ENCODE data around the gene PACRG. TPM values are rescaled to one million over a fixed set of nuclear protein-coding genes. Genes with fewer than 3 reads are reported as not detected.

Gene PACRG
- total RNA-seq, 4 donors from 2014 or later: 0.29 to 1.6 (median 0.61) TPM

DNA sequence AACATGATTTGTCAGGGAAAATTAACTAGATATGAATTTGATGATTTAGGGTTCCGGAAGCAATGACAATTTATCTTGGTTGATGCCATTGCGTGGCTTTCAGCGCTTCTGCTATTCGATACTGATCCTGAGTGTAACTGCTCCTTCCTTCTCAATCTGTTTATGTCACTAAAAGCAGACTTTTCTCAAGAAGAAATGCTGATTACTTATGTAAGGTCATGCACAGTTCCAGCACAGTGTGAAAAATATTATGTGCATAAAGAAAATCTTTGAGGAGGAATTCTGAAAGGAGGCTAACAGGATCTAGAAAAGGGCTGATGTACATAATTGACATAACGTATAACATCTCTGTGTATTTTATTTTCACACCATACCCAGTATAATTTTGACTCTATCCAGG lies 336.6 kb downstream of the PACRG start:
- no peaks in the 10 kb centered on the region for H3K27me3 ChIP-seq
- no peaks in the 10 kb centered on the region for H3K36me3 ChIP-seq
- H3K27ac ChIP-seq: no peak overlapping the region
- no peak for DNase-seq
- TF ChIP-seq, protein P1, sequence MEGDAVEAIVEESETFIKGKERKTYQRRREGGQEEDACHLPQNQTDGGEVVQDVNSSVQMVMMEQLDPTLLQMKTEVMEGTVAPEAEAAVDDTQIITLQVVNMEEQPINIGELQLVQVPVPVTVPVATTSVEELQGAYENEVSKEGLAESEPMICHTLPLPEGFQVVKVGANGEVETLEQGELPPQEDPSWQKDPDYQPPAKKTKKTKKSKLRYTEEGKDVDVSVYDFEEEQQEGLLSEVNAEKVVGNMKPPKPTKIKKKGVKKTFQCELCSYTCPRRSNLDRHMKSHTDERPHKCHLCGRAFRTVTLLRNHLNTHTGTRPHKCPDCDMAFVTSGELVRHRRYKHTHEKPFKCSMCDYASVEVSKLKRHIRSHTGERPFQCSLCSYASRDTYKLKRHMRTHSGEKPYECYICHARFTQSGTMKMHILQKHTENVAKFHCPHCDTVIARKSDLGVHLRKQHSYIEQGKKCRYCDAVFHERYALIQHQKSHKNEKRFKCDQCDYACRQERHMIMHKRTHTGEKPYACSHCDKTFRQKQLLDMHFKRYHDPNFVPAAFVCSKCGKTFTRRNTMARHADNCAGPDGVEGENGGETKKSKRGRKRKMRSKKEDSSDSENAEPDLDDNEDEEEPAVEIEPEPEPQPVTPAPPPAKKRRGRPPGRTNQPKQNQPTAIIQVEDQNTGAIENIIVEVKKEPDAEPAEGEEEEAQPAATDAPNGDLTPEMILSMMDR (IDR thresholded peaks at IDR 0.05 in 4 of 5, conservative IDR thresholded peaks at IDR 0.05 in 1 of 5): no peak
- no peak for TF ChIP-seq POLR2A (IDR thresholded peaks at IDR 0.05)
- in situ Hi-C loops (cut with MboI; ENCODE audit: low sequenced_read_pairs in 4 of 4): no loop called here
- intact Hi-C loops (cut with DNase I; ENCODE audit: low total_unique reads): no loop called here
- H3K4me1 ChIP-seq: no peaks in the 10 kb centered on the region
- H3K9me3 ChIP-seq: no peaks in the 10 kb centered on the region
- no peak overlapping the region for H3K4me3 ChIP-seq
- no peak for ATAC-seq

DNA sequence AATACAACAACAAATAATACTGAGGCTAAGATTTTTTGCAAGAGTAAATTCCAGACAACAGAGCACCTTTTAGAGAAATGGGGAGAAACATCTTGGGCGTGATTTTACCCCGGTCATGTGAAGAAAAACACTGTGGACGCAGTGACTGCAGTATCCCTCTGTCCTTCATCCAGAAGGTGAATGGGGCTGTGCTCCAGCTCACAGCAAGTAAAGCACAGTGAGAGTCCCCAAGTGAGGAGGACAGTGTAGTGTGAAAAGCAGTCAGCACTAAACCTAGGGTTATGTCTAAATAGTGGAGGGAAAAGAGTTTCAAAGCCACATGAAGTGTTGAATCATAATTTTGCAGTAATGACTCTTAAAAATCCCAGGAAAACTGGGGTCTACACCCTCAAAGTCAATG lies 338.4 kb downstream of the PACRG start:
- DNase-seq (no peak), ATAC-seq (no peak)
- H3K4me1 ChIP-seq: no peaks in the 10 kb centered on the region
- TF ChIP-seq POLR2A (IDR thresholded peaks at IDR 0.05): no peak
- TF ChIP-seq, protein P1 (IDR thresholded peaks at IDR 0.05 in 4 of 5, conservative IDR thresholded peaks at IDR 0.05 in 1 of 5): no peak
- no peak overlapping the region for H3K27ac ChIP-seq
- H3K9me3 ChIP-seq: no peaks in the 10 kb centered on the region
- in situ Hi-C loops (cut with MboI; ENCODE audit: low sequenced_read_pairs in 4 of 4) (no loop called here), intact Hi-C loops (cut with DNase I; ENCODE audit: low total_unique reads) (no loop called here)
- no peaks in the 10 kb centered on the region for H3K36me3 ChIP-seq
- no peak overlapping the region for H3K4me3 ChIP-seq
- no peaks in the 10 kb centered on the region for H3K27me3 ChIP-seq

GRCh38 chr6:163077134-163077533 lies 349.4 kb downstream of the PACRG start:
- no peaks in the 10 kb centered on the region for H3K4me1 ChIP-seq
- DNase-seq: no peak
- in situ Hi-C loops (cut with MboI; ENCODE audit: low sequenced_read_pairs in 4 of 4) (no loop called here), intact Hi-C loops (cut with DNase I; ENCODE audit: low total_unique reads) (no loop called here)
- H3K4me3 ChIP-seq: no peak overlapping the region
- TF ChIP-seq, protein P1 (IDR thresholded peaks at IDR 0.05 in 4 of 5, conservative IDR thresholded peaks at IDR 0.05 in 1 of 5): no peak
- TF ChIP-seq POLR2A (IDR thresholded peaks at IDR 0.05): no peak
- no peak overlapping the region for H3K27ac ChIP-seq
- ATAC-seq: no peak
- no peaks in the 10 kb centered on the region for H3K9me3 ChIP-seq
- no peaks in the 10 kb centered on the region for H3K36me3 ChIP-seq
- H3K27me3 ChIP-seq: no peaks in the 10 kb centered on the region

DNA sequence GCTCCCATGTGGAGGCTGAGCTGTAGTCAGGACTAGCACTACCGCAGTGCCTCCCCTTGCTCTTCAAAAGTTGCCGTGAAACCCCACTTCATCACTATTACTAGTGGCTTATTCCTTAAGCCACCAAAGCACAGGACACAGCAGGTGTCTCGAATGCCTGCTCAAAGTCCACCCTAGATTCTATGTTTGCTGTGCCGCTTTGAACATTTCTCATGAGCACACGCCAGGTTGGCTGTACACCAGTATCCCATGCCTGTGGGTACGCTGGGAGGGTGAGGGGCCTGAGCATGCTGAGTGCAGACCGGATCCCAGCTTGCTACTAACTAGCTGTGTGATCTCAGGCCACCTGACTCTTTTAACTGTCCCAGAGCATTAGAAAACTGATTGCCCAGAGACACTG lies 350.9 kb downstream of the PACRG start:
- no peak overlapping the region for H3K27ac ChIP-seq
- intact Hi-C loops (cut with DNase I; ENCODE audit: low total_unique reads): no loop called here
- no peak for DNase-seq
- no peak overlapping the region for H3K4me3 ChIP-seq
- H3K9me3 ChIP-seq: no peaks in the 10 kb centered on the region
- H3K27me3 ChIP-seq: no peaks in the 10 kb centered on the region
- in situ Hi-C loops (cut with MboI; ENCODE audit: low sequenced_read_pairs in 4 of 4): no loop called here
- no peak for ATAC-seq
- H3K36me3 ChIP-seq: no peaks in the 10 kb centered on the region
- H3K4me1 ChIP-seq: no peaks in the 10 kb centered on the region
- no peak for TF ChIP-seq POLR2A (IDR thresholded peaks at IDR 0.05)
- TF ChIP-seq, protein P1 (IDR thresholded peaks at IDR 0.05 in 4 of 5, conservative IDR thresholded peaks at IDR 0.05 in 1 of 5): no peak

- DNase-seq (no peak), ATAC-seq (no peak)
- H3K9me3 ChIP-seq: no peaks in the 10 kb centered on the region
Observed at GRCh38 chr6:163080228-163080627, 352.5 kb downstream of the PACRG start.

More at GRCh38 chr6:163080228-163080627, 352.5 kb downstream of the PACRG start:
- in situ Hi-C loops (cut with MboI; ENCODE audit: low sequenced_read_pairs in 4 of 4) (no loop called here), intact Hi-C loops (cut with DNase I; ENCODE audit: low total_unique reads) (no loop called here)
- no peaks in the 10 kb centered on the region for H3K4me1 ChIP-seq
- H3K27me3 ChIP-seq: no peaks in the 10 kb centered on the region
- no peaks in the 10 kb centered on the region for H3K36me3 ChIP-seq
- H3K4me3 ChIP-seq: no peak overlapping the region
- no peak overlapping the region for H3K27ac ChIP-seq
- no peak for TF ChIP-seq POLR2A (IDR thresholded peaks at IDR 0.05)
- TF ChIP-seq, protein P1 (IDR thresholded peaks at IDR 0.05 in 4 of 5, conservative IDR thresholded peaks at IDR 0.05 in 1 of 5): no peak

Measured in gastrocnemius medialis (tissue), 4 donors.